ENCODE data around the gene GLDC.
A peak's percentile ranks its signal among the peaks of the same experiment; 100 is the strongest.
"Not testable (repeated sequence)": the region's sequence is repeated elsewhere in the genome, so short reads cannot be mapped to it uniquely, and the experiment has no call there.

Gene GLDC

DNA sequence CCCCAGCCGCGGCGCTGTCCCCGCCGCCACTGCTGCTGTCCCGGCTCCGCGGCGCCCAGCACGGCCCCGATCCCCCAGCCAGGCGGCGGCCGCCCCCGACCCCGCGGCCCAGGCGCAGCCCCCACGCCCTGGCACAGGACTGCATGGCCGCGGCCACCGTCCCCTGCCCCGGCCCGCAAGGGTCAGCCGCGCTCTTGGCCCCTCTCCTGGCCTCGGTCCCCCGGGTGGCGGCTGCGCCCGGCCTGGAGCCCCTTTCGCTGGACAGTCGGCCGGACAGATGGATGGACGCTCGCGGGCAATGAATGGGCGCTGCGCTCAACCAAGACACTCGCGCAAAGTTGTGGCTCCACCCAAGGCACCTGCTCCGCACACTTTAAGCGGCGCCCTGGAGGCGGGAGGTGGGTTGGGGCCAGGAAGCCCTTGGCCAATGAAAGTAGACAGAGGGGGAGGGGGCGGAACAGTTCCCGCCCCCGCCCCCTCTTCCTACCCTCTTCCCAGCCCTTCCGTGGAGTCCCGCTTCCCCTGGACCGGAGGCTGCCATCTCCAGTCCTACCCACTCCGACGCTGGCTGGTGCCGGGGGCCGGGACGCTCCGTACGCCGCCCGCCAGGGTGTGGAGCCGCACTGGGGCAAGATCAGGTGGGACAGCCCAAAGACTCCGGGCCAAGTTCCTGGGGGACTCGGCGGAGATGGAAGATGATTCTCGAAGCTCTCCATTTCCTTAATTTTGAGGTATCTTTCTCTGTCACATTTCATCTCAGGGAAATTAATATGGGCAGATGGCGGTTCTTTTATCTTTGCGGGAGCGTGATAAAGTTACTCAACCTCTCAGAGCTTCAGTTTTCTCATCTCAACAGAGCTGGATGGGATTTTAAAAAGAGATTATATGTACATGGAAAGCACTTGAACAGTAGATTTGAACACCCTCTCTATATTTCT, at the start of gene GLDC:
GLDC (minus strand) TSS at position 375 of the 938 bp plus-strand sequence; CDS start at position 145, 230 bp downstream.
- peak within 1 kb of the TSS; percentile 87 for H2AFZ ChIP-seq (ENCODE audit: low read depth, low read length)

GRCh38 chr9:6692881-6693361, 47.4 kb upstream of the GLDC start:
- Histone ChIP-seq H3K4me1 (ENCODE audit: low read length) (peaks cover 35% of the 10 kb centered on the region), H3K9ac (ENCODE audit: low read length) (no peak overlapping the region), H3K36me3 (replicated peaks; ENCODE audit: low read depth, low read length) (peaks cover 3% of the 10 kb centered on the region), H3K4me2 (ENCODE audit: low read length) (peak overlapping the region; percentile 7; the same call in 1 of the 2 replicates), H3K9me3 (ENCODE audit: insufficient read depth, low read length) (no peaks in the 10 kb centered on the region), H2AFZ (ENCODE audit: low read depth, low read length) (no peak overlapping the region), H3K4me3 (ENCODE audit: low read length) (no peak overlapping the region), H3K27ac (ENCODE audit: low read length) (no peak overlapping the region), H3K27me3 (ENCODE audit: low read depth, low read length) (no peaks in the 10 kb centered on the region), H3K79me2 (ENCODE audit: low read length) (no peaks in the 10 kb centered on the region), H4K20me1 (ENCODE audit: insufficient read depth, low read length) (no peaks in the 10 kb centered on the region)
- TF ChIP-seq, protein P1, sequence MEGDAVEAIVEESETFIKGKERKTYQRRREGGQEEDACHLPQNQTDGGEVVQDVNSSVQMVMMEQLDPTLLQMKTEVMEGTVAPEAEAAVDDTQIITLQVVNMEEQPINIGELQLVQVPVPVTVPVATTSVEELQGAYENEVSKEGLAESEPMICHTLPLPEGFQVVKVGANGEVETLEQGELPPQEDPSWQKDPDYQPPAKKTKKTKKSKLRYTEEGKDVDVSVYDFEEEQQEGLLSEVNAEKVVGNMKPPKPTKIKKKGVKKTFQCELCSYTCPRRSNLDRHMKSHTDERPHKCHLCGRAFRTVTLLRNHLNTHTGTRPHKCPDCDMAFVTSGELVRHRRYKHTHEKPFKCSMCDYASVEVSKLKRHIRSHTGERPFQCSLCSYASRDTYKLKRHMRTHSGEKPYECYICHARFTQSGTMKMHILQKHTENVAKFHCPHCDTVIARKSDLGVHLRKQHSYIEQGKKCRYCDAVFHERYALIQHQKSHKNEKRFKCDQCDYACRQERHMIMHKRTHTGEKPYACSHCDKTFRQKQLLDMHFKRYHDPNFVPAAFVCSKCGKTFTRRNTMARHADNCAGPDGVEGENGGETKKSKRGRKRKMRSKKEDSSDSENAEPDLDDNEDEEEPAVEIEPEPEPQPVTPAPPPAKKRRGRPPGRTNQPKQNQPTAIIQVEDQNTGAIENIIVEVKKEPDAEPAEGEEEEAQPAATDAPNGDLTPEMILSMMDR (IDR thresholded peaks at IDR 0.05; ENCODE audit: low read depth, low read length): no peak
- no peak for TF ChIP-seq EZH2phosphoT487 (IDR thresholded peaks at IDR 0.05; ENCODE audit: low read depth)

More for the DNA sequence above, at the start of gene GLDC:
- Histone ChIP-seq H3K27me3 (ENCODE audit: low read depth, low read length) (peaks cover 41% of the 10 kb centered on the region), H3K36me3 (replicated peaks; ENCODE audit: low read depth, low read length) (no peaks in the 10 kb centered on the region), H3K4me2 (ENCODE audit: low read length) (peak within 1 kb of the TSS; percentile 99), H3K9ac (ENCODE audit: low read length) (peak within 1 kb of the TSS; percentile 73), H3K4me3 (ENCODE audit: low read length) (peak within 1 kb of the TSS; percentile 89), H3K4me1 (ENCODE audit: low read length) (peaks cover 7% of the 10 kb centered on the region), H3K9me3 (ENCODE audit: insufficient read depth, low read length) (no peaks in the 10 kb centered on the region), H3K79me2 (ENCODE audit: low read length) (no peaks in the 10 kb centered on the region), H4K20me1 (ENCODE audit: insufficient read depth, low read length) (no peaks in the 10 kb centered on the region), H3K27ac (ENCODE audit: low read length) (no peak within 1 kb of the TSS)
- TF ChIP-seq EZH2phosphoT487 (IDR thresholded peaks at IDR 0.05; ENCODE audit: low read depth): no peak
- TF ChIP-seq, protein P1 (IDR thresholded peaks at IDR 0.05; ENCODE audit: low read depth, low read length): no peak

GRCh38 chr9:6692433-6692832, 46.9 kb upstream of the GLDC start:
- H3K27ac ChIP-seq (ENCODE audit: low read length): no peak overlapping the region
- H3K36me3 ChIP-seq (replicated peaks; ENCODE audit: low read depth, low read length): peaks cover 3% of the 10 kb centered on the region
- no peak overlapping the region for H3K4me3 ChIP-seq (ENCODE audit: low read length)
- no peak overlapping the region for H3K9ac ChIP-seq (ENCODE audit: low read length)
- H3K9me3 ChIP-seq (ENCODE audit: insufficient read depth, low read length): no peaks in the 10 kb centered on the region
- no peak overlapping the region for H2AFZ ChIP-seq (ENCODE audit: low read depth, low read length)
- TF ChIP-seq, protein P1 (IDR thresholded peaks at IDR 0.05; ENCODE audit: low read depth, low read length): no peak
- no peak for TF ChIP-seq EZH2phosphoT487 (IDR thresholded peaks at IDR 0.05; ENCODE audit: low read depth)
- H3K79me2 ChIP-seq (ENCODE audit: low read length): no peaks in the 10 kb centered on the region
- H3K27me3 ChIP-seq (ENCODE audit: low read depth, low read length): no peaks in the 10 kb centered on the region
- peaks cover 35% of the 10 kb centered on the region for H3K4me1 ChIP-seq (ENCODE audit: low read length)
- H4K20me1 ChIP-seq (ENCODE audit: insufficient read depth, low read length): no peaks in the 10 kb centered on the region
- H3K4me2 ChIP-seq (ENCODE audit: low read length): peak overlapping the region; percentile 7; the same call in 1 of the 2 replicates

DNA sequence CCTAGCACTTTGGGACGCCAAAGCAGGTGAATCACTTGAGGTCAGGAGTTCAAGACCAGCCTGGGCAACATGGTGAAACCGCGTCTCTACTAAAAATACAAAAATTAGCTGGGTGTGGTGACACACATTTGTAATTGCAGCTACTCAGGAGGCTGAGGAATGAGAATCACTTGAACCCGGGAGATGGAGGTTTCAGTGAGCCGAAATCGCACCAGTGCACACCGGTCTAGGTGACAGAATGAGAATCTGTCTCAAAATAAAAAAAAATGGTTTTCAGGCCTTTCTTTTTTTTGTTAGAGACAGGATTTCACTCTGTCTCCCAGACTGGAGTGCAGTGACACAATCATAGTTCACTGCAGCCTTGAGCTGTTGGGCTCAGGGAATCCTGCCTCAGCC, 45.1 kb upstream of the GLDC start:
- H3K27ac ChIP-seq (ENCODE audit: low read length): peak overlapping the region; percentile 79
- peaks cover 39% of the 10 kb centered on the region for H3K4me1 ChIP-seq (ENCODE audit: low read length)
- H3K9me3 ChIP-seq (ENCODE audit: insufficient read depth, low read length); H3K79me2 ChIP-seq (ENCODE audit: low read length); H4K20me1 ChIP-seq (ENCODE audit: insufficient read depth, low read length); H3K36me3 ChIP-seq (replicated peaks; ENCODE audit: low read depth, low read length); H3K27me3 ChIP-seq (ENCODE audit: low read depth, low read length); H3K4me3 ChIP-seq (ENCODE audit: low read length); H2AFZ ChIP-seq (ENCODE audit: low read depth, low read length): not testable (repeated sequence)
- peak overlapping the region; percentile 79; the same call in 1 of the 2 replicates for H3K4me2 ChIP-seq (ENCODE audit: low read length)
- H3K9ac ChIP-seq (ENCODE audit: low read length): peak overlapping the region; percentile 42; the same call in 1 of the 2 replicates

Measured in OCI-LY3 (cell line).